NCI-H2196 (cell line): ENCODE results near the gene CCNYL1.
"Not testable (repeated sequence)": the region's sequence is repeated elsewhere in the genome, so short reads cannot be mapped to it uniquely, and the experiment has no call there.

Experiments used
- DNase-seq: peaks from one replicate; lab custom pipeline; 2025; ENCODE audit not compliant: unreplicated experiment; lab: John Stamatoyannopoulos, UW

CCNYL1 gene

DNA sequence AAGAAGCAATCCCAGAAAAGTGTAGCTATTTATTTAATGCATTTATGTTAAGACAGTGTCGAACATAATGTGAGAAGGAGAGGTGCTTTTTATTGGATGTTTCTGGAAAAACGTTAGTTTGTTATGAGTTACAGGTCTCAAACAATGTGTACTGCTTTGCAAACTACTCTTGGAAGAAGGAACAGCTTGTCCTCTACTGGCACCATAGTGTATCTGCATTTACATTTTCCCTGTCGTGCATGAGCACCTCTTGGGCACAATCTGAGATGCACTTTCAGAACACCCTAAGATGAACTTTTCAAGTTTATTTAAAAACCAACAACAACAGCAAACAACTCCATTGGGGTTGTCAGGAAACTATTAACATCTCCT is 22.8 kb downstream of the CCNYL1 start:
- peak; percentile 9 for DNase-seq

DNA sequence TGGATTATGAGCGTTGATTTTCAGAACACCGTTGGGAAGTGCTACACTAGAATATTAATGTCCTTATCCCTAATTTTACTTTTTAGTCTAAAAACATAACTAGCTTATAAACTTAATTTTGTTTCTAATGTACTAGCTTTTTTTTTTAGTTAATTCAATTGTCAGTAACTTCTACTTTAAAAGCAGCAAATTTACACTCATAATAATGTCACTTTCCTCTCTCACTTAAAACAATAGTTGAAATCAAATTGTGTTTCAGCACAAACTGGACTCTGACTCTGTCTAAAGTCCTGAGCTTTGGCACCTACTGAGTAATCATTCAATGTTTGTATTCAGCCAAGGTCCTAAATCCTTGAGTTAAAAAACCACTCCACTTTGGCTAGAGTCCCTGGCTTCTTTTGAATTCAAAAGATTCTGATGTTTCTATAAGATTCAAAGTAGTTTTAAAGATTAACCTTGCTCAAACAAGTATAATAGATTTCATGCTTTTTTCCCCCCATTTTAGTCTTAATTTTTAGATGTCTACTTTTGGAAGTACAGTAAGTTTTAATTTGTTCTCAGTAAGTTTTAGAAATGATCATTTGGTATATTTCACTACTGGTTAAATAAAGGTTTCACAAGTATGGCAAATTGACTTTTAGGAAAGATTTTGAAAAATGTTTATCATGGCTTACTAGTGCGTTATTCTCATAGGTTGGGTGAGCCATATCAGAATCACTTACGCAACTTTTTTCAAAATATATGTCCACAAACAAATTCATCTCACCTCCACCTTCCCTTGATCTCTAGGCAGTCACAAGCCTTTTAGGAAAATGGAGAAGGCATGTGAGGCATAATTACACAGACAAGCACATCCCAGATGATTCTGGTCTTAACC is 23.4 kb downstream of the CCNYL1 start:
- no peak for DNase-seq

DNA sequence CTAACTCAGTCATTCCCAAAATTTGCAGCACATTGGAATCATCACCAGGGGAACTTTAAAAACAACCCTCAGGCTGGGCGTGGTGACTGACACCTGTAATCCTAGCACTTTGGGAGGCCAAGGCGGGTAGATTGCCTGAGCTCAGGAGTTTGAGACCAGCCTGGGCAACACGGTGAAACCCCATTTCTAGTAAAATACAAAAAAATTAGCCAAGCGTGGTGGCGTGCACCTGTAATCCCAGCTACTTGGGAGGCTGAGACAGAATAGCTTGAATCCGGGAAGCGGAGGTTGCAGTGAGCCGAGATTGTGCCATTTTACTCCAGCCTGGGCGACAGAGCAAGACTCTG is 24.0 kb downstream of the CCNYL1 start:
- DNase-seq: not testable (repeated sequence)

DNA sequence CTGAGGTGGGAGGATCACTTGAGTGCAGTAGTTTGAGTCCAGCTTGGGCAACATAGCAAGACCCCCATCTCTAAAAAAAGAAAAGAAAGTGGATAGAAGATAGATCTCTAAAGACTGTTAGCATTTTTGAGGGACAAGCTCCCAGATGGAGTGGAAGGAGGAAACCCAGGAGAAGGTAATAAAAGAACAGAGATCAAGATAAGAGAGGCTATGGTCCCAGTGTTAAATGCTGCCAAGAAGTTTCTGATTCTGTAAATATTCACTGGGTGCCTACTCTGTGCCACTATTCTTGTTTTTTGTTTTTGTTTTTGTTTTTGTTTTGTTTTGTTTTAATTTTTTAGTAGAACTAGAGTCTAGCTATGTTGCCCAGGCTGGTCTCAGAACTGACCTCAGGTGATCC is 32.1 kb downstream of the CCNYL1 start:
- DNase-seq: no peak

DNA sequence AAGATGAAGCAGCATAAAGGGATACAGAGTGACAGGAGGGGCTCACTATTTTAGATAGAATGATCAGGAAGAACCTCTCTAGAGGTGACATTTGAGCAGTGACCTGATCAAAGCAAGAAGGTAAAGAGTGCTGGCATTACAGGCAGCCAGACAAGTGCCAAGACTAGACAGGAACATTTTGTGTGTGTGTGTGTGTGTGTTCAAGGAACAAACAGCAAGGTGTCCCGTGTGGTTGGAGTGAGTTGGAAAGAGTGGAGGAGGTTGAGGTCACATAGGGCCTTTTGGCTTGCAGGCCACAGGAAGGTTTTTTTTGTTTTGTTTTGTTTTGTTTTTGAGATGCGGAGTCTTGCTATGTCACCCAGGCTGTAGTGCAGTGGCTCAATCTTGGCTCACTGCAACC is 32.6 kb downstream of the CCNYL1 start:
- DNase-seq: no peak

DNA sequence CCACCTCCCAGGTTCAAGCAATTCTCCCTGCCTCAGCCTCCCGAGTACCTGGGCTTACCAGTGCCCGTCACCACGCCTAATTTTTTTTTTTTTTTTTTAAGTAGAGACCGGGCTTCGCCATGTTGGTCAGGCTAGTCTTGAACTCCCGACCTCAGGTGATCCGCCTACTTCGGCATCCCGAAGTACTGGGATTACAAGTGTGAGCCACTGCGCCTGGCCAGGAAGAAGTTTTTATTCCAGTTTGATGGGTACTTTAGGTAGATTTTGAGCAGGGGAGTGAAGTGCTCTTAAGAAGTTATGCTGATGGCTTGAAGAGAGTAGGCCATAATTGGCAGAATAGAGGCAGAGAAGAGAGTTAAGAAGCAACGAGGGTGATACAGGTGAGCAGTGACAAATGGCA is 33.0 kb downstream of the CCNYL1 start:
- DNase-seq: no peak

DNA sequence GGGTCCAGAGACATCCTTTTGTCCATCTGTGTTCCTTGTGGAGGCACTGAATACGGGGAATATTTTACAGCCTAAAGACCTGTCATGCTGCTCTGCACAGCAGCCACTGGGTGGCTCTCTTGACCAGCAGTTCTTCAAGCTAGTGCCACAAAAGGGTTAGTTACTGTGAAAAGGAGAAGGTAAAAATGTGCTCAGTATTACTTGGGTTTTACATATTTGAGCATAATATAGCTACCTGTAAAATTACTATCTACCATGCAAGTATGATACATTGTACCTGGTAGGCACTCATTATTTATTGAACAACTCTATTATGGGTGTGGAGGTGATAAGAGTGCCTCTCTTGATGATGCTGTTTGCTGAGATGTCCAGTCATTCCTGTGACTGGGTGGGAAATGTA is 34.7 kb downstream of the CCNYL1 start:
- DNase-seq: peak; percentile 75

DNA sequence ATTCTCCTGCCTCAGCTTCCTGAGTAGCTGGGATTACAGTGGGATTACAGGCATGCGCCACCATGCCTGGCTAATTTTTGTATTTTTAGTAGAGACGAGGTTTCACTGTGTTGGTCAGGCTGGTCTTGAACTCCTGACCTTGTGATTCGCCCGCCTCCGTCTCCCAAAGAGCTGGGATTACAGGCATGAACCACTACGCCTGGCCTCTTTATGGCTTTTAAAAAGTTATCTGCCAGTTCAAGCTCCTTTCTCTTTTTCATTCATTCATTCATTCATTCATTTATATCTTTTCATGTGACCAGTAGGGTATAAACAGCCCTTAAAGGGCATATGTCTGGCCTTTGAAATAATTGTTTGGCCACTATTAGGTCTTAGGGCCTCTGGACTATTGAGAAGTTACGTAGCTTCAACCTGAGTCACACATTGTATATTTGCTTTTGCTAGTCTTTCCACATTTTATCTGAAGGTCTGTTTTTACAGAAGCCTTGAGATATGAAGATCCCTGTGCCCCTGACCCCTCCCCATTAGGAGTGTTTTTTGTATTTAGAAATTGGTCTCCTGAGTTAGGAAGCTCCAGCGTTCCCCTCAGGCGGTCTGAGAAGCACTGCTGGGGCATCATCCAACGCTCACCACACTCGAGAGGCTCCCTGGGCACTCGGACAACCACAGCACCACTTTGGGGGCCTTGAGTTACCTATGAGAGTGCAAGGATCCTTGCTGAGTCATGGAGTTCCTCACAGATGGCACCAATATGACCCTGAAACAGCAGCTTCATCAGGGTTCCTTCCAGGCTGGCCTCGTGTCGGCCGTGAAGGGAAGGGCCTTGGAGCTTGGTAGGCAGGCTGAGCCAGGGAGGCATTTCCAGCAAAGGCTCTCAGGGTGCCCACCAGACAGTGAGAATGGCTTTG is 36.5 kb downstream of the CCNYL1 start:
- DNase-seq: no peak

DNA sequence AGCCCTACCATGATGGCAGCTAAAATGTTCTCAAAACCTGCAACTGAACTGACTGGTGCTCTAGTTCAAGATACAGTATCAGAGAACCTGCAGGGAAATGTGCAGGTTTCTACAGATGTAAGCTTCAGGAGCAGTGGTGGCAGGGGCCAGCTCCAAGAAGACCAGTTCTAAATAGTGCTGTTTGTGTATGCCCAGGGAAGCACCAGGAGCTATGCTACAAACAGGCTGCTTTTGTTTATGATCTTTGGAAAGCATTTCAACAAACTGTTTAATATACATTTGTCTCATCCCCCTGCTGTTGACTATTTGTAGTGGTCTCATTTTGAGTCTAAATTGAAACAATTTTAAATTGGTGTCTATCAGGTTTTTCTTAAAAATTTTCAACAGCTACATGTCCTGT is 37.6 kb downstream of the CCNYL1 start:
- DNase-seq: no peak

DNA sequence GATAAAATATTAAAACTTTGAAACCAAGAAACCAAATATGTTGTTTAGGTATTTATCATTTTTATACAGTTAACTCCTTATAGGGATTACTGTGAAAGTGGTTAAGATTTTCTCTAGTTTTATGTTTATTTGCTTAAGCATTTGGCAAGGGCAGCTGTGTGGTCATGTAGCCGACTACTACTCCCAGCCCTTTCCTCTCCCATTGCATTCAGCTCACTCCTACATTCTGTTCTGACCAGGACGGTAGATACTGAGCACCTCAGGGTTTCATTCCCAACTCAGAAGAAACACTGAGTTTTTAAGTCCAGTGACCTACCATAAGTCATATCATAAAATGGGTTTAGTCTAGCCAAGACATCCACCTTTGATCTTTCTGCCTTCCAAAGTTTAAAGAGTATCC is 38.4 kb downstream of the CCNYL1 start:
- DNase-seq: no peak

DNA sequence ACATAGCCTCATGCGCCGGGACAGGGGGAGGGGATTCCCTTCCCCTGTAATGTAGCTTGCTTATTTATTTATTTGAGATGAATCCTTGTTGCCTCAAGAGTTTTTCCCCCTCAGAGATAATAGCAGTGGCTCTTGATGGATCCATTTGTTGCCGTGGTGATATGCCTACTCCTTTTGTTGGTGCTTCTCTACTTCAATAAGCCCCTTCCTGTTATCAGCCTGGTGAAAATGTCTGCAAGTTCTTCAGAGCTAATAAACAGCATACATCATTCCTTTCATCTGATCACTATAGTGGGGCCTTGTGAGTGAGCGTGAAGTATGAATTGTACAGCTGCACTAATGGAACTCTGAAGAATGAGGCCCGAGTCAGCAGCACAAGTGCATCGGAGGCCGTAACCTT is 38.9 kb downstream of the CCNYL1 start:
- DNase-seq: no peak

DNA sequence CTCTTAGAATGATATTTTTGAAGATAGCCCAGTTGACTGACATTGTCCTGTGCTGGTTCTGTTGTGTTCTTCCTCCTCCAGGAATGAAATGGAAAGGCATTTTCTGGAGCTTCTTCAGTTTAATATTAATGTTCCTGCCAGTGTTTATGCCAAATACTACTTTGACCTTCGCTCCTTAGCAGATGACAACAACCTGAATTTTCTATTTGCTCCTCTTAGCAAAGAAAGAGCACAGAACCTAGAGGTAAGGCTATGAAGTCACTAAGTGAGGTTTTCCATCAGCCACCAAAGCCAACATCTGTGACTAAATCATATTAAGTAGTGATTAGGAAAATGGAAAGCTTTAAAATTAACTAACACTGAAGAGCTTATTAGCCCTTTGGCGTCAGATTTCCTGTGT is 39.4 kb downstream of the CCNYL1 start:
- no peak for DNase-seq

DNA sequence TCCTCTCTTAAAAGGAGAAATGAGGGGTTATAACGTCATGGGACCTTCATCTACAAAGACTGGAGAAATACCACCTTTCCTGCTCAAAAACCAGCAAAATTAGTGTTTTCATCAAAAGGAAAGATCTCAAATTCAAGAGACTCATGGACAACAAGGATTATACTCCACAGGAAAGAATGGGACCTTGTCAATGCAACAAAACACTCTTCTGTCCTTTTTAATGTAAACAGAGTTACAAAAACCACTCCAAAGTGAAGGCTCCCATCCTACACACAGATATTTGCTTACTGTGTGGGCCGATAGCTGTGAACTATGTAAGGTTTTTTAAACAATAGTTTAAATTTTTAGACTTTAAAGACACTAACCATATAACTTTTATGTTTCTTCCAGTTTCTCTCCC is 42.2 kb downstream of the CCNYL1 start:
- not testable (repeated sequence) for DNase-seq

DNA sequence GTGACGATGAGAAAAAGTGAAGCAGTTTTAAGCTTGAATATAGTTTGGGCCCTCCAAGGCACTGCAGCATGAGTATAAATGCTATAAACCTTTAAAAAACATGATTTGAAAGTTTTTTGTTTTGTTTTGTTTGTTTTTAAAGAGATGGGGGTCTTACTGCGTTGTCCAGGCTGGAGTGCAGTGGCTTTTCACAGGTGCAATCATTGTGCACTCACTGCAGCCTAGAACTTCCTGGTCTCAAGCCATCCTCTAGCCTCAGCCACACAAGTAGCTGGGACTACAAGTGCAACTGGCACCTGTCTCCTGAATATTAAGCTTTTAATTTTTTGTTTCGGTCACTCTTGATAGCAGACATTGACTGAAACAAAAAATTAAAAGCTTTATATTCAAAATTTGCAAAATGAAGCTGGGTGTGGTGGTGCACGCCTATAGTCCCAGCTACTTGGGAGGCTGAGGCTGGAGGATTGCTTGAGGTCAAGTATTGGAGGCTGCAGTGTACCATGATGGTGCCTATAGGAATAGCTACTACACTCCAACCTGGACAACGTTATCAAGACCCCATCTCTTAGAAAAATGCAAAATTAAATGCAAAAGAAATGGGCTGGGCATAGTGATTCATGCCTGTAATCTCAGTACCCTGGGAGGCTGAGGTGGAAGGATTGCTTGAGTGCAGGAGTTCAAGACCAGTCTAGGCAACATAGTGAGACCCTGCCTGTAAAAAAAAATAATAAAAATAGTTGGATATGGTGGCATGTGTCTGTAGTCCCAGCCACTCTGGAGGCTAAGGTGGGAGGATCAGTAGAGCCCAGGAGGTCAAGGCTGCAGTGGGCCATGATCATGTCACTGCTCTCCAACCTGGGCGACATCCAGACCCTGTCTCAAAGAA is 43.3 kb downstream of the CCNYL1 start:
- no peak for DNase-seq

DNA sequence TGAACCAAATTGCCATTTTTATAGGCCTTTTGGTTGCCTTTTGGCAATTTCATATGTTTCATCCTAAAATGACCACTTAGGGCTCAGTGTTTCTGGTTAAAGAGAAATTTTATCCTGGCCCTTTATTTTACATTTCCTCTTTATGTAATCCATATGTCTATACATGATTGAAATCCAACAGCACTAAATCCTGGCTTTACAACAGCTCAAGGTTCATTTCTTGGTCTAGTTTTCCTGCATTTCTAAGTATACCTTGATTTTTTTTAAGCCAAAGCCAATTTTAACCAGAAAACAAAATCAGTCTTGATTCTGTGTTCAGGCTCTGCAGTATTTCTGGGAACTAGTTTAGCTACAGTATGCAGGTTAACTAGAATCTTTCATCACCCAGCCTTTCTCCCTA is 46.6 kb downstream of the CCNYL1 start:
- DNase-seq: no peak

DNA sequence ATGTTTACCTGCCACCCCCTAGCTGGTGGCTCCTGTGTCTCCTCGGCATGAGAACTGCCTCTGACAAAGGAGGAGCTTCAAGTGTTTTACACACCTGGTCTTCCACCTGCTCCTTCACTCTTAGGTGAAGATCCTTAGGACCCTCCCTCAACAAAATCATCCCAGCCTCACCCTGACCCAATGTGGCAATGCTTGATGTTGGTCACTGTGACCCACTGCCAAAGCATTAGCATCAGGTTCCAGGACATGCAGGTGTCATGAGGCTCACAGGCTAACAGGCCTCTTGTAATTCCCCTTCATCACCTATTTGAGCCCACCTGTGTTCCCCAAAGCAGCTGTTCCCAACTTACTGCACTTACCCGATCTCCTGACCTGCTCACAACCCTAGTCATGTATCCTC is 48.5 kb downstream of the CCNYL1 start:
- no peak for DNase-seq

DNA sequence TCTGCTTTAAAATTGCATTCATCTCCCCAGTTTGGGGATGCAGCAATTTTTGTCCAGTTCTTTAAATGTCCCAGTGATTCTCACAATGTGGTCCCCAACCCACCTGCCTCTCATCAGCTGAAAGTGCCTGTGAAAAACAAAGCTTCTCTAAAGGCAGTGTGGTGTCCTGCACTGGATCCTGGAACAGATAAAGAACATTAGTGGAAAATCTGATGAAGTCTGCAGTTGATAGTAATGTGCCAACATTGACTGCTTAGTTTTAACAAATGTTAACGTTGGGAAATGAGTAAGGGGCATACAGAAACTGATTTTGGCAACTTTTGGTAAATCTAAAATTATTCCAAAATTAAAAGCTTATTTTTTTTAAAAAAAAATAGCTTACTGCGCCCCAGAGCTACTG is 49.0 kb downstream of the CCNYL1 start:
- no peak for DNase-seq

DNA sequence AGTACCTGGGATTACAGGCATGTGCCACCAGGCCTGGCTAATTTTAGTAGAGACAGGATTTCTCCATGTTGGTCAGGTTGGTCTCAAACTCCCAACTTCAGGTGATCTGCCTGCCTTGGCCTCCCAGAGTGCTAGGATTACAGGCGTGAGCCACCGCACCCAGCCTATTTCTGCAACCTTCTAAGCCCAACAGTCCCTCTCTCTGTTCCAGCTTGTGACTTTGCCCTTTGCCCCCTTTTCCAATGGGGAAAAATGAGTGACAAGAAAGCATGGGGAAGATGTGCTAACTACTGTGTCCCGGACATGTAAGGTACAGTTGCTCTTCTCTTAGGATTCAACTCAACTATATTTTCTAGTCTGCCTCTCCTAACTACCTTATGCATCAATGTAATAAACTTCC is 50.0 kb downstream of the CCNYL1 start:
- DNase-seq: not testable (repeated sequence)

DNA sequence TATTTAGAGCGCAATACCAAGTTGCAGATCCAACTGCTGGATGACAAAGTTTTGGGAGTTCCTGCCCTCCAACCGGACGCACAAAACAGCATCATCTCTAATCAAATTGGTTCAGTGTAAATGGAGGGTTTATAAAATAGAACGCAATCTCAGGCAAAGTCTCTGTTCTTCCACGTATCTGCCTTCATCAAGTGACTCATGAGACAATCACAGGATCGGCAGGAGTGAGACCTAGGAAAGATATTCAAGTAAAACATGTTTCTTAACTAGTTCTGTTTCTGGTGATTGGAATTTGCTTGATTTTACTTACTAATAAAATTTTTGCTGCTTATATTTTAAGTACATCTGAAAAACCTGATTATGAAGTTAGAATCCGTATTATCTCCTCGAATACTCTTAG is 50.7 kb downstream of the CCNYL1 start:
- DNase-seq: no peak

DNA sequence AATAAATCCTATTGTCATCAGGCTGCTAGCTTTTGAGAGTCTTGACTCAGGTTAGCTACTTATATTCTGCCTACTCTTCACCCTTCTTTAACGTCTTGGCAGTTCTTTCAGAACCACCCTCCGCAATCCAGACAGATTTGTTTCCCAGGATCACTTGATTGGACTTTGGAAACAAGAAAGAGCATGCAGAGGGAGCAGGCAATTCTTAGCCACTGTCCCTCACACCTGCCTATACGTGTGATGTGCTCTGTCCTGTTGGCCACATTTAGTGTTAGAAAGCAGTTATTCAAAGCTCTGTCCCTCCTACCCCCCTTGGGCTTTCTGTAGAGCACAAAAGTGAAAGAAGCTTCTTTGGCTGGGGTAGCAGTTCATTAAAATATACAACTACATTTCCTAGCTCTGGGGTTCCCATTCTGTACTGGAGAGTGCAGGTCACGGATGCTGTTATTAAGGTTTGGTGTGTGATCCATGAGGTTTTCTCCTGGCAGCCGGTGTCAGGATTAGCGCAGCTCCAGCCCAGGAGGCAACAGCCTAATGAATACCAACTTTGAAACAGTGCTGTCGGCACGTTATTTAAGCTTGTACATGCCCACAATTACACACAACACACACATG is 52.0 kb downstream of the CCNYL1 start:
- DNase-seq: no peak

DNA sequence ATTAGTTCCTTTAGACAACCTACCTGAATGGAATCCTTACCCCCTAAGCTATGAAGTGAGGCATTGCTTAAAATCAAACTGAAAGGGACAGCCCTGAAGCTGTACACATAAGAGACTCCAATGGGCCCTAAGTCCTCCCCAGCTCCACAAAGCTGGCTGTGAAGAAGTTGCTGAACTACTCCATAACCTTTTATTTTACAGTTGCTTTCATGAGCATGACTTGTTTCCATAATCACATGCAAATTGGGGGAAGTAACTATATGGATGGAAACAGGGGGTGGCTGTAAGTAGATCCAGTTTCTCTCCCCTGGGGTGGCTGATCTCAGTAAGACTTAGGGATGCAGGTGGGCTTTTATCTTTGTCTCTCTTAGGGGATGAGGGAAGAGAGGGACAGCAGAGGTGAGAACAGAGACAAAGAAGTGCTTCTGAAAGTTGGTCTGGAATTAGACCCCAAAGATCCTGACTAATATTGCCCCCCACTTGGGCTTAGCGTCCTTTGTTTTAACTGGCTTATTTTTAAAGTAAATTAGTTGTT is 52.7 kb downstream of the CCNYL1 start:
- DNase-seq: no peak
